Measurements from ENCODE around the gene MCCC2. TPM values are rescaled to one million over a fixed set of nuclear protein-coding genes. Genes with fewer than 3 reads are reported as not detected.

Gene MCCC2
- total and polyA plus RNA-seq, 4 donors, result 28.0 to 82.4 (median 61.8) TPM

DNA sequence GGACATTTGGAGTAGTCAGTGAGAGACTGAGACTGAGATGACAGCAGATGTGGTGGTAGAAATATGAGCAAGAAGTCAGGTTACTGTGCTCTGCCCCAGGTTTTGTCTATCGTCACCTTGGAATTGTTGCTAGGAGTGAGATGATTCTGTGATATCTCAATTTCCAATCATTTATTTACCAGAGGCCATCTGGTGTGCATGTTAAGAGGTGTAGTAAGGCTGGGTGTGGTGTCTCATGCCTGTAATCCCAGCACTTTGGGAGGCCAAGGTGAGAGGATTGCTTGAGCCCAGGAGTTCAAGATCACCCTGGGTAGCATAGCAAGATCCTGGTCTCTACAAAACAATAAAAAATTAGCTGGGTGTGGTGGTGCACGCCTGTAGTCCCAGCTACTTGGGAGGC lies 93.4 kb downstream of the MCCC2 start:
- Histone ChIP-seq H3K27me3 (ENCODE audit: control insufficient read depth in 4 of 4, insufficient read depth in 4 of 4, low read length in 3 of 4) (peaks cover 0 to 2% (median 0%) of the 10 kb centered on the region in 4 donors), H3K4me3 (ENCODE audit: low read depth in 1 of 3, low read length in 3 of 3) (no peak overlapping the region), H3K9me3 (ENCODE audit: control insufficient read depth in 4 of 4, low read length in 3 of 4) (peaks cover 0 to under 1% (median 0%) of the 10 kb centered on the region in 4 donors), H3K27ac (ENCODE audit: low read depth in 1 of 2, low read length in 2 of 2) (no peak overlapping the region), H3K4me1 (ENCODE audit: control insufficient read depth in 4 of 4, insufficient read depth in 4 of 4, low read length in 3 of 4) (no peaks in the 10 kb centered on the region), H3K36me3 (ENCODE audit: control insufficient read depth in 4 of 4, insufficient read depth in 3 of 4, low read depth in 1 of 4, low read length in 3 of 4) (no peaks in the 10 kb centered on the region), H3K9ac (ENCODE audit: low read depth in 1 of 2, low read length in 2 of 2) (no peak overlapping the region)
- TF ChIP-seq GABPA (IDR thresholded peaks at IDR 0.05 in 1 of 2, conservative IDR thresholded peaks at IDR 0.05 in 1 of 2) (no peak), YY1 (IDR thresholded peaks at IDR 0.05) (no peak), NR2F2 (IDR thresholded peaks at IDR 0.05) (no peak), FOXA2 (IDR thresholded peaks at IDR 0.05) (no peak), RAD21 (IDR thresholded peaks at IDR 0.05) (no peak), HNF4A (conservative IDR thresholded peaks at IDR 0.05) (no peak), SP1 (IDR thresholded peaks at IDR 0.05) (no peak), TAF1 (conservative IDR thresholded peaks at IDR 0.05) (no peak), JUND (IDR thresholded peaks at IDR 0.05) (no peak)
- TF ChIP-seq, protein P1, sequence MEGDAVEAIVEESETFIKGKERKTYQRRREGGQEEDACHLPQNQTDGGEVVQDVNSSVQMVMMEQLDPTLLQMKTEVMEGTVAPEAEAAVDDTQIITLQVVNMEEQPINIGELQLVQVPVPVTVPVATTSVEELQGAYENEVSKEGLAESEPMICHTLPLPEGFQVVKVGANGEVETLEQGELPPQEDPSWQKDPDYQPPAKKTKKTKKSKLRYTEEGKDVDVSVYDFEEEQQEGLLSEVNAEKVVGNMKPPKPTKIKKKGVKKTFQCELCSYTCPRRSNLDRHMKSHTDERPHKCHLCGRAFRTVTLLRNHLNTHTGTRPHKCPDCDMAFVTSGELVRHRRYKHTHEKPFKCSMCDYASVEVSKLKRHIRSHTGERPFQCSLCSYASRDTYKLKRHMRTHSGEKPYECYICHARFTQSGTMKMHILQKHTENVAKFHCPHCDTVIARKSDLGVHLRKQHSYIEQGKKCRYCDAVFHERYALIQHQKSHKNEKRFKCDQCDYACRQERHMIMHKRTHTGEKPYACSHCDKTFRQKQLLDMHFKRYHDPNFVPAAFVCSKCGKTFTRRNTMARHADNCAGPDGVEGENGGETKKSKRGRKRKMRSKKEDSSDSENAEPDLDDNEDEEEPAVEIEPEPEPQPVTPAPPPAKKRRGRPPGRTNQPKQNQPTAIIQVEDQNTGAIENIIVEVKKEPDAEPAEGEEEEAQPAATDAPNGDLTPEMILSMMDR (IDR thresholded peaks at IDR 0.05; ENCODE audit: low read depth, low read length, missing input control), result no peak
- TF ChIP-seq, protein P2, sequence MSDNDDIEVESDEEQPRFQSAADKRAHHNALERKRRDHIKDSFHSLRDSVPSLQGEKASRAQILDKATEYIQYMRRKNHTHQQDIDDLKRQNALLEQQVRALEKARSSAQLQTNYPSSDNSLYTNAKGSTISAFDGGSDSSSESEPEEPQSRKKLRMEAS (IDR thresholded peaks at IDR 0.05), result no peak
- TF ChIP-seq, protein P3, sequence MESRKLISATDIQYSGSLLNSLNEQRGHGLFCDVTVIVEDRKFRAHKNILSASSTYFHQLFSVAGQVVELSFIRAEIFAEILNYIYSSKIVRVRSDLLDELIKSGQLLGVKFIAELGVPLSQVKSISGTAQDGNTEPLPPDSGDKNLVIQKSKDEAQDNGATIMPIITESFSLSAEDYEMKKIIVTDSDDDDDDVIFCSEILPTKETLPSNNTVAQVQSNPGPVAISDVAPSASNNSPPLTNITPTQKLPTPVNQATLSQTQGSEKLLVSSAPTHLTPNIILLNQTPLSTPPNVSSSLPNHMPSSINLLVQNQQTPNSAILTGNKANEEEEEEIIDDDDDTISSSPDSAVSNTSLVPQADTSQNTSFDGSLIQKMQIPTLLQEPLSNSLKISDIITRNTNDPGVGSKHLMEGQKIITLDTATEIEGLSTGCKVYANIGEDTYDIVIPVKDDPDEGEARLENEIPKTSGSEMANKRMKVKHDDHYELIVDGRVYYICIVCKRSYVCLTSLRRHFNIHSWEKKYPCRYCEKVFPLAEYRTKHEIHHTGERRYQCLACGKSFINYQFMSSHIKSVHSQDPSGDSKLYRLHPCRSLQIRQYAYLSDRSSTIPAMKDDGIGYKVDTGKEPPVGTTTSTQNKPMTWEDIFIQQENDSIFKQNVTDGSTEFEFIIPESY (IDR thresholded peaks at IDR 0.05), result no peak
- TF ChIP-seq, protein P4, sequence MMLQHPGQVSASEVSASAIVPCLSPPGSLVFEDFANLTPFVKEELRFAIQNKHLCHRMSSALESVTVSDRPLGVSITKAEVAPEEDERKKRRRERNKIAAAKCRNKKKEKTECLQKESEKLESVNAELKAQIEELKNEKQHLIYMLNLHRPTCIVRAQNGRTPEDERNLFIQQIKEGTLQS (IDR thresholded peaks at IDR 0.05), result no peak
- TF ChIP-seq, protein P5, sequence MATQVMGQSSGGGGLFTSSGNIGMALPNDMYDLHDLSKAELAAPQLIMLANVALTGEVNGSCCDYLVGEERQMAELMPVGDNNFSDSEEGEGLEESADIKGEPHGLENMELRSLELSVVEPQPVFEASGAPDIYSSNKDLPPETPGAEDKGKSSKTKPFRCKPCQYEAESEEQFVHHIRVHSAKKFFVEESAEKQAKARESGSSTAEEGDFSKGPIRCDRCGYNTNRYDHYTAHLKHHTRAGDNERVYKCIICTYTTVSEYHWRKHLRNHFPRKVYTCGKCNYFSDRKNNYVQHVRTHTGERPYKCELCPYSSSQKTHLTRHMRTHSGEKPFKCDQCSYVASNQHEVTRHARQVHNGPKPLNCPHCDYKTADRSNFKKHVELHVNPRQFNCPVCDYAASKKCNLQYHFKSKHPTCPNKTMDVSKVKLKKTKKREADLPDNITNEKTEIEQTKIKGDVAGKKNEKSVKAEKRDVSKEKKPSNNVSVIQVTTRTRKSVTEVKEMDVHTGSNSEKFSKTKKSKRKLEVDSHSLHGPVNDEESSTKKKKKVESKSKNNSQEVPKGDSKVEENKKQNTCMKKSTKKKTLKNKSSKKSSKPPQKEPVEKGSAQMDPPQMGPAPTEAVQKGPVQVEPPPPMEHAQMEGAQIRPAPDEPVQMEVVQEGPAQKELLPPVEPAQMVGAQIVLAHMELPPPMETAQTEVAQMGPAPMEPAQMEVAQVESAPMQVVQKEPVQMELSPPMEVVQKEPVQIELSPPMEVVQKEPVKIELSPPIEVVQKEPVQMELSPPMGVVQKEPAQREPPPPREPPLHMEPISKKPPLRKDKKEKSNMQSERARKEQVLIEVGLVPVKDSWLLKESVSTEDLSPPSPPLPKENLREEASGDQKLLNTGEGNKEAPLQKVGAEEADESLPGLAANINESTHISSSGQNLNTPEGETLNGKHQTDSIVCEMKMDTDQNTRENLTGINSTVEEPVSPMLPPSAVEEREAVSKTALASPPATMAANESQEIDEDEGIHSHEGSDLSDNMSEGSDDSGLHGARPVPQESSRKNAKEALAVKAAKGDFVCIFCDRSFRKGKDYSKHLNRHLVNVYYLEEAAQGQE (IDR thresholded peaks at IDR 0.05), result no peak
- DNase-seq (ENCODE audit: low spot score), result no peak
- WGBS, result 91% methylated on average over 2 of the region's 2 CpGs

DNA sequence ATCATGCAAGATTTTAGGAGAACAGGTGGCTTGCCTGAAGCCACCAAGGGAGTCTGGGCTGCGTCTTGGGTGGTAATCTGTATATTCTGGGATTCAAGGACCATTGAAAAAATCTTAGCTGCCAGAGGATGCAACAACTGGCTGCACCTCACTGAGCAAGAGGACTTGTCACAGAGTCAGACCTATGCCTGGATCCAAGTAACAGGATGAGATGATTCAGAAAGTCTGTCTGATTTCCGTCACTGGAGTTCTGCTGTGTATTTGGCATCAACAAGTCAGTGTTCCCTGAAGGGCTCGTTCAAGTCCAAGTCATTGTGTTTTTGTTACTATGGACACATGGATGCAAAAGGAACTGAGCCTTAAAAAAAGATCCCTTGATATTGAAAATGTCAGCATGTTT lies 94.2 kb downstream of the MCCC2 start:
- DNase-seq (ENCODE audit: low spot score), result no peak
- H3K27me3 ChIP-seq (ENCODE audit: control insufficient read depth in 4 of 4, insufficient read depth in 4 of 4, low read length in 3 of 4), result peaks cover 0 to 2% (median 0%) of the 10 kb centered on the region in 4 donors
- peaks cover 0 to 6% (median 0%) of the 10 kb centered on the region in 4 donors for H3K9me3 ChIP-seq (ENCODE audit: control insufficient read depth in 4 of 4, low read length in 3 of 4)
- H3K36me3 ChIP-seq (ENCODE audit: control insufficient read depth in 4 of 4, insufficient read depth in 3 of 4, low read depth in 1 of 4, low read length in 3 of 4), result no peaks in the 10 kb centered on the region
- no peaks in the 10 kb centered on the region for H3K4me1 ChIP-seq (ENCODE audit: control insufficient read depth in 4 of 4, insufficient read depth in 4 of 4, low read length in 3 of 4)
- H3K4me3 ChIP-seq (ENCODE audit: low read depth in 1 of 3, low read length in 3 of 3), result no peak overlapping the region
- WGBS, result 80% methylated on average over 3 of the region's 3 CpGs
- no peak overlapping the region for H3K27ac ChIP-seq (ENCODE audit: low read depth in 1 of 2, low read length in 2 of 2)
- no peak overlapping the region for H3K9ac ChIP-seq (ENCODE audit: low read depth in 1 of 2, low read length in 2 of 2)
- TF ChIP-seq, protein P3 (IDR thresholded peaks at IDR 0.05), result no peak
- TF ChIP-seq RAD21 (IDR thresholded peaks at IDR 0.05) (no peak), HNF4A (conservative IDR thresholded peaks at IDR 0.05) (no peak), SP1 (IDR thresholded peaks at IDR 0.05) (no peak), FOXA2 (IDR thresholded peaks at IDR 0.05) (no peak), GABPA (IDR thresholded peaks at IDR 0.05 in 1 of 2, conservative IDR thresholded peaks at IDR 0.05 in 1 of 2) (no peak), JUND (IDR thresholded peaks at IDR 0.05) (no peak), RXRA (IDR thresholded peaks at IDR 0.05) (no peak), FOXA1 (IDR thresholded peaks at IDR 0.05) (no peak), YY1 (IDR thresholded peaks at IDR 0.05) (no peak), HNF4G (IDR thresholded peaks at IDR 0.05) (no peak), EGR1 (IDR thresholded peaks at IDR 0.05; ENCODE audit: low read depth in 2 of 2) (no peak)
- TF ChIP-seq, protein P5 (IDR thresholded peaks at IDR 0.05), result no peak
- TF ChIP-seq, protein P2 (IDR thresholded peaks at IDR 0.05), result no peak
